ENCODE results near the gene CACNA2D1.

Gene CACNA2D1

DNA sequence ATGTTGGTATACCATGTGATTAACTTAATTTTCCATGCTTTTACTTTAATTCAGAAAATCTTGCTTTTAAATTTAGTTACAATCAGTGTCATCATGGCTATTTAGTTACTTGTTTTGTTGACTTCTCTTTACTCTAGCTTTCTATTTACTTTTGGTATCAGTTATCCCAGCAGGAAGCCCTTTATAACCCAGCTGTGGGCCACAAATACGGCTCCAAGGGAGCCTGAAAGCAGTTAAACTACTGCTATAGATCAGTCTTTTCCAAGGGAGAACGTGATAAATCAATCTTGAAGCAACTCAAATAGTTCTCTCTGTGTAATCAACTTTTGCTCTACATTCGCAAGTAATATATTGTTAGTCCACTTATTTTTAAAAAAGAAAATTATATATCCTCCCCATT lies 287.4 kb downstream of the CACNA2D1 start:
- H3K4me3 ChIP-seq (ENCODE audit: low read depth, low read length) = no peak overlapping the region
- no peak for DNase-seq (ENCODE audit: low read depth)
- TF ChIP-seq, protein P1, sequence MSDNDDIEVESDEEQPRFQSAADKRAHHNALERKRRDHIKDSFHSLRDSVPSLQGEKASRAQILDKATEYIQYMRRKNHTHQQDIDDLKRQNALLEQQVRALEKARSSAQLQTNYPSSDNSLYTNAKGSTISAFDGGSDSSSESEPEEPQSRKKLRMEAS (IDR thresholded peaks at IDR 0.05; ENCODE audit: low read depth, low read length) = no peak
- TF ChIP-seq, protein P2, sequence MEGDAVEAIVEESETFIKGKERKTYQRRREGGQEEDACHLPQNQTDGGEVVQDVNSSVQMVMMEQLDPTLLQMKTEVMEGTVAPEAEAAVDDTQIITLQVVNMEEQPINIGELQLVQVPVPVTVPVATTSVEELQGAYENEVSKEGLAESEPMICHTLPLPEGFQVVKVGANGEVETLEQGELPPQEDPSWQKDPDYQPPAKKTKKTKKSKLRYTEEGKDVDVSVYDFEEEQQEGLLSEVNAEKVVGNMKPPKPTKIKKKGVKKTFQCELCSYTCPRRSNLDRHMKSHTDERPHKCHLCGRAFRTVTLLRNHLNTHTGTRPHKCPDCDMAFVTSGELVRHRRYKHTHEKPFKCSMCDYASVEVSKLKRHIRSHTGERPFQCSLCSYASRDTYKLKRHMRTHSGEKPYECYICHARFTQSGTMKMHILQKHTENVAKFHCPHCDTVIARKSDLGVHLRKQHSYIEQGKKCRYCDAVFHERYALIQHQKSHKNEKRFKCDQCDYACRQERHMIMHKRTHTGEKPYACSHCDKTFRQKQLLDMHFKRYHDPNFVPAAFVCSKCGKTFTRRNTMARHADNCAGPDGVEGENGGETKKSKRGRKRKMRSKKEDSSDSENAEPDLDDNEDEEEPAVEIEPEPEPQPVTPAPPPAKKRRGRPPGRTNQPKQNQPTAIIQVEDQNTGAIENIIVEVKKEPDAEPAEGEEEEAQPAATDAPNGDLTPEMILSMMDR (IDR thresholded peaks at IDR 0.05; ENCODE audit: low read depth, low read length) = no peak
- no peak for TF ChIP-seq MYC (IDR thresholded peaks at IDR 0.05; ENCODE audit: low read depth, low read length)
- TF ChIP-seq POLR2A (IDR thresholded peaks at IDR 0.05; ENCODE audit: extremely low read depth, insufficient read length) = no peak

DNA sequence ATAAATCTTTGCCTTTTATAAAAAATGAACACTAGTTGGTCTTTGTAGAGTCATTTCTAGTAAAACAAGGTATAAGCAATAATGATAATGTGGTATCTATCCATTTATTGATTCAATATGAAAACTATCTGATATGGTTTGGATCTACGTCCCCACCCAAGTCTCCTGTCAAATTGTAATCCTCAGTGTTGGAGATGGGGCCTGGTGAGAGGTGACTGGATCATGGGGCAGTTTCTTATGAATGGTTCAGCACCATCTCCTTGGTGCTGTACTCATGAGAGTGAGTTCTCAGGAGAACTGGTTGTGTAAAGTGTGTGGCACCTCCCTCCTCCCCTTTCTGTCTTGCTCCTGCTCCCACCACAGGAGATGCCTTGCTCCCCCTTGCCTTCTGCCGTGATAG lies 288.8 kb downstream of the CACNA2D1 start:
- TF ChIP-seq POLR2A (IDR thresholded peaks at IDR 0.05; ENCODE audit: extremely low read depth, insufficient read length) (no peak), MYC (IDR thresholded peaks at IDR 0.05; ENCODE audit: low read depth, low read length) (no peak)
- TF ChIP-seq, protein P1 (IDR thresholded peaks at IDR 0.05; ENCODE audit: low read depth, low read length) = no peak
- TF ChIP-seq, protein P2 (IDR thresholded peaks at IDR 0.05; ENCODE audit: low read depth, low read length) = no peak
- no peak overlapping the region for H3K4me3 ChIP-seq (ENCODE audit: low read depth, low read length)
- no peak for DNase-seq (ENCODE audit: low read depth)

DNA sequence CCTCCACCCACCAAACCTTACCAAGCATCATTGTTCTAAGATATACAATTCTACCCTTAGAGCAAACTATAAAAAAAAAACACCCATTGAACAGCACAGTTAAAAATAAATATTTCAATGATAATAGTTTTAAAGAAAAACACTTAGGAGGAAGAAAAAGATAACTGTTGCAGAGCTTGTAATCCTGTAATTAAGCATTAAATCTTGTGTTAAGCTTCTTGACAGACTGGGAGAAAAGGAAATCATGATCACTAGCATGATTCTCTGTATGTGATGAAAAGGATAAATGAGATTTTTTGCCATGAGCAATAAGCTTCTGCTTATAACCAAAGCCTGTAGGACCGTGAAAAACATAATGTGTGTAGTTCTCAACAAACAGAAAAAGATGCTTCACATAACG lies 289.8 kb downstream of the CACNA2D1 start:
- H3K4me3 ChIP-seq (ENCODE audit: low read depth, low read length) = no peak overlapping the region
- TF ChIP-seq, protein P1 (IDR thresholded peaks at IDR 0.05; ENCODE audit: low read depth, low read length) = no peak
- TF ChIP-seq, protein P2 (IDR thresholded peaks at IDR 0.05; ENCODE audit: low read depth, low read length) = no peak
- TF ChIP-seq POLR2A (IDR thresholded peaks at IDR 0.05; ENCODE audit: extremely low read depth, insufficient read length) (no peak), MYC (IDR thresholded peaks at IDR 0.05; ENCODE audit: low read depth, low read length) (no peak)
- no peak for DNase-seq (ENCODE audit: low read depth)

DNA sequence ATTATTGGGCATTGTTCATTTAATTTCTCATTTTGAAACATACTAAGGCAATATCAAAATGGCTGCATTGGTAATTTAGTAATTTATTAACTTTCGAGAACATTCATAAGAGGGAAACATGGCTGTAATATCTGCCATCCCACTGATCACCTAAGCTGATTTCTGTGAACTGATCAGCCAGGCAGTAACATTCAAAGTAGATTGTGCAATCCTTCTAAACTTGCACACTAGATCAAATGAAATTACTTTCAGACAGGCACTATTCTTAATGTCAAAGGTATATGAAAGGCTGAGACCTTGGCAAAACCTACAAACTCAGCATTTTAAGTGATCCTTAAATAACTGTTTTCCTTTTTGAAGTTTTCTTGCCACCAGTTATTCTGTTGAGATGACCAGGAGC lies 290.7 kb downstream of the CACNA2D1 start:
- DNase-seq (ENCODE audit: low read depth) = no peak
- H3K4me3 ChIP-seq (ENCODE audit: low read depth, low read length) = no peak overlapping the region
- TF ChIP-seq MYC (IDR thresholded peaks at IDR 0.05; ENCODE audit: low read depth, low read length) (no peak), POLR2A (IDR thresholded peaks at IDR 0.05; ENCODE audit: extremely low read depth, insufficient read length) (no peak)
- TF ChIP-seq, protein P2 (IDR thresholded peaks at IDR 0.05; ENCODE audit: low read depth, low read length) = no peak
- TF ChIP-seq, protein P1 (IDR thresholded peaks at IDR 0.05; ENCODE audit: low read depth, low read length) = no peak

DNA sequence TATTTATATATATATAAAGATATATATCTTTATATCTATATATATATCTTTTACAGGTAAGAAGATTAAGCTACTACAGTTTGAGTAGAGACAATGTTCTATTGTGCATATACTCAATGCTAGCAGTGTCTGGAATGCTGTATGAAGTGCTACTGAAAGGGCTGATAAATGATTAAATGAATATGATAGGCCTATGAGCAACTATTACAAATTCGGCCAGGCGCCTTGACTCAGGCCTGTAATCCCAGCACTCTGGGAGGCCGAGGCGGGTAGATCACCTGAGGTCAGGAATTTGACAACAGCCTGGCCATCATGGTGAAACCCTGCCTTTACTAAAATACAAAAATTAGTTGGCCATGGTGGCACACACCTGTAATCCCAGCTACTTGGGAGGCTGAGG lies 297.1 kb downstream of the CACNA2D1 start:
- no peak for TF ChIP-seq MYC (IDR thresholded peaks at IDR 0.05; ENCODE audit: low read depth, low read length)
- no peak for TF ChIP-seq POLR2A (IDR thresholded peaks at IDR 0.05; ENCODE audit: extremely low read depth, insufficient read length)
- TF ChIP-seq, protein P1 (IDR thresholded peaks at IDR 0.05; ENCODE audit: low read depth, low read length) = no peak
- TF ChIP-seq, protein P2 (IDR thresholded peaks at IDR 0.05; ENCODE audit: low read depth, low read length) = no peak
- DNase-seq (ENCODE audit: low read depth) = no peak
- H3K4me3 ChIP-seq (ENCODE audit: low read depth, low read length) = no peak overlapping the region
